Naive B cell (primary cell): ENCODE data around the gene UBE2K. TPM values are rescaled to one million over a fixed set of nuclear protein-coding genes. Genes with fewer than 3 reads are reported as not detected.
"Not testable (repeated sequence)": the region's sequence is repeated elsewhere in the genome, so short reads cannot be mapped to it uniquely, and the experiment has no call there.

Experiments
- ATAC-seq, 2 donors: fragments of 150-1000 bp; cut with Tn5 transposase; 2 replicates each; pipeline ENCODE4 v1.10.0; 2021; ENCODE audit warnings: low read depth in 2 of 2, mild to moderate bottlenecking in 2 of 2, moderate library complexity in 2 of 2
- DNase-seq: peaks from one replicate; pipeline ENCODE4 v3.0.0; 2022
- H3K27ac Mint-ChIP-seq, 6 donors: one replicate each; pipeline ENCODE4 v1.8.0; 2020 to 2022; ENCODE audit warnings: mild to moderate bottlenecking in 6 of 6, mixed read lengths in 6 of 6, moderate library complexity in 5 of 6, inconsistent platforms in 2 of 6
- H3K27me3 Mint-ChIP-seq, 3 donors: one replicate each; pipeline ENCODE4 v1.8.0; 2021 to 2022; ENCODE audit warnings: mixed read lengths in 3 of 3, mild to moderate bottlenecking in 1 of 3
- H3K36me3 Mint-ChIP-seq, 2 donors: one replicate each; pipeline ENCODE4 v1.8.0; 2020 to 2022; ENCODE audit warnings: mixed read lengths in 2 of 2, inconsistent platforms in 1 of 2, mild to moderate bottlenecking in 1 of 2
- H3K4me1 Mint-ChIP-seq, 3 donors: one replicate each; pipeline ENCODE4 v1.8.0; 2020 to 2022; ENCODE audit warnings: mixed read lengths in 3 of 3, inconsistent platforms in 1 of 3, mild to moderate bottlenecking in 1 of 3, moderate library complexity in 1 of 3
- H3K4me3 Mint-ChIP-seq, 8 donors: one replicate each; pipeline ENCODE4 v1.8.0; 2020 to 2022; ENCODE audit warnings: mild to moderate bottlenecking in 8 of 8, mixed read lengths in 8 of 8, moderate library complexity in 8 of 8, inconsistent platforms in 2 of 8
- H3K9me3 Mint-ChIP-seq, 7 donors: one replicate each; pipeline ENCODE4 v1.8.0; 2020 to 2022; ENCODE audit warnings: mixed read lengths in 7 of 7, mild to moderate bottlenecking in 5 of 7, inconsistent platforms in 2 of 7, moderate library complexity in 1 of 7
- polyA plus RNA-seq, 6 donors: library from polyadenylated mRNA; unstranded; fragments of 300-500 nt; fragmentation: Illumina TruSeq; gene quantifications; one replicate each; pipeline ENCODE4 v1.2.3, GENCODE V29; 2021; ENCODE audit warnings: low read depth in 6 of 6

The UBE2K gene
- polyA plus RNA-seq, 6 donors from 2014 or later: 60.0 to 81.2 (median 69.2) TPM

GRCh38 chr4:39664828-39665731, 32.9 kb upstream of the UBE2K start:
- Mint-ChIP-seq H3K27ac (peak overlapping the region in 2 of 6 donors; percentile 10 to 44), H3K9me3 (no peaks in the 10 kb centered on the region), H3K4me3 (no peak overlapping the region), H3K4me1 (peaks cover 0 to 7% (median 0%) of the 10 kb centered on the region in 3 donors), H3K27me3 (no peaks in the 10 kb centered on the region), H3K36me3 (no peaks in the 10 kb centered on the region)
- ATAC-seq (no peak), DNase-seq (no peak)

- H3K27me3 Mint-ChIP-seq: no peaks in the 10 kb centered on the region
- ATAC-seq (no peak), DNase-seq (no peak)
- no peaks in the 10 kb centered on the region for H3K36me3 Mint-ChIP-seq
- H3K4me1 Mint-ChIP-seq: peaks cover 0 to 7% (median 0%) of the 10 kb centered on the region in 3 donors
- no peak overlapping the region for H3K4me3 Mint-ChIP-seq
- peaks cover 0 to 3% (median 0%) of the 10 kb centered on the region in 7 donors for H3K9me3 Mint-ChIP-seq
- H3K27ac Mint-ChIP-seq: peak overlapping the region in 1 of 6 donors; percentile 43
These were observed 30.2 kb upstream of the UBE2K start for GRCh38 chr4:39667706-39668105.

GRCh38 chr4:39668887-39669286, 29.0 kb upstream of the UBE2K start:
- ATAC-seq (no peak), DNase-seq (no peak)
- H3K9me3 Mint-ChIP-seq: peaks cover 0 to 3% (median 0%) of the 10 kb centered on the region in 7 donors
- no peaks in the 10 kb centered on the region for H3K36me3 Mint-ChIP-seq
- H3K27me3 Mint-ChIP-seq: no peaks in the 10 kb centered on the region
- H3K4me3 Mint-ChIP-seq: no peak overlapping the region
- peaks cover 0 to 7% (median 0%) of the 10 kb centered on the region in 3 donors for H3K4me1 Mint-ChIP-seq
- H3K27ac Mint-ChIP-seq: peak overlapping the region in 1 of 6 donors; percentile 44

- ATAC-seq, H3K4me3 Mint-ChIP-seq: not testable (repeated sequence)
These were observed 27.6 kb upstream of the UBE2K start for GRCh38 chr4:39670296-39670695.

GRCh38 chr4:39675681-39676080, 22.3 kb upstream of the UBE2K start:
- DNase-seq, H3K9me3 Mint-ChIP-seq, ATAC-seq, H3K4me3 Mint-ChIP-seq, H3K27ac Mint-ChIP-seq, H3K27me3 Mint-ChIP-seq, H3K36me3 Mint-ChIP-seq: not testable (repeated sequence)
- H3K4me1 Mint-ChIP-seq: peaks cover 3 to 15% (median 12%) of the 10 kb centered on the region in 3 donors

More at GRCh38 chr4:39670296-39670695, 27.6 kb upstream of the UBE2K start:
- not testable (repeated sequence) for H3K27ac Mint-ChIP-seq, DNase-seq, H3K9me3 Mint-ChIP-seq, H3K4me1 Mint-ChIP-seq, H3K36me3 Mint-ChIP-seq, H3K27me3 Mint-ChIP-seq

- not testable (repeated sequence) for ATAC-seq, H3K9me3 Mint-ChIP-seq, H3K27me3 Mint-ChIP-seq, H3K4me3 Mint-ChIP-seq, DNase-seq, H3K36me3 Mint-ChIP-seq
- peaks cover 14 to 34% (median 30%) of the 10 kb centered on the region in 3 donors for H3K4me1 Mint-ChIP-seq
- H3K27ac Mint-ChIP-seq: peak overlapping the region in 3 of 6 donors; percentile 47 to 94 (median 57)
These were observed 16.9 kb upstream of the UBE2K start for GRCh38 chr4:39681003-39681402.

- DNase-seq: no peak
- peaks cover 0 to 1% (median 0%) of the 10 kb centered on the region in 7 donors for H3K9me3 Mint-ChIP-seq
- H3K4me3 Mint-ChIP-seq: peak overlapping the region in 6 of 8 donors; percentile 12 to 84 (median 38)
- ATAC-seq: peak; percentile 90 to 92
- H3K27me3 Mint-ChIP-seq: no peaks in the 10 kb centered on the region
- peak overlapping the region in 4 of 6 donors; percentile 24 to 64 (median 54) for H3K27ac Mint-ChIP-seq
- peaks cover 19 to 34% (median 31%) of the 10 kb centered on the region in 3 donors for H3K4me1 Mint-ChIP-seq
- no peaks in the 10 kb centered on the region for H3K36me3 Mint-ChIP-seq
These were observed 15.8 kb upstream of the UBE2K start for GRCh38 chr4:39682138-39682537.

- Mint-ChIP-seq H3K27me3 (no peaks in the 10 kb centered on the region), H3K4me1 (peaks cover 16 to 23% (median 18%) of the 10 kb centered on the region in 3 donors), H3K36me3 (no peaks in the 10 kb centered on the region), H3K9me3 (no peaks in the 10 kb centered on the region), H3K27ac (no peak overlapping the region), H3K4me3 (no peak overlapping the region)
- DNase-seq: no peak
- ATAC-seq: no peak
These were observed 11.9 kb upstream of the UBE2K start for GRCh38 chr4:39685990-39686389.

- peaks cover 12 to 20% (median 14%) of the 10 kb centered on the region in 3 donors for H3K4me1 Mint-ChIP-seq
- no peak overlapping the region for H3K4me3 Mint-ChIP-seq
- peak overlapping the region in 1 of 6 donors; percentile 47 for H3K27ac Mint-ChIP-seq
- DNase-seq: no peak
- H3K36me3 Mint-ChIP-seq: no peaks in the 10 kb centered on the region
- ATAC-seq: no peak
- no peaks in the 10 kb centered on the region for H3K9me3 Mint-ChIP-seq
- H3K27me3 Mint-ChIP-seq: no peaks in the 10 kb centered on the region
These were observed 10.9 kb upstream of the UBE2K start for GRCh38 chr4:39687014-39687413.

- no peak for ATAC-seq
- H3K4me3 Mint-ChIP-seq: no peak overlapping the region
- no peaks in the 10 kb centered on the region for H3K27me3 Mint-ChIP-seq
- DNase-seq: no peak
- no peak overlapping the region for H3K27ac Mint-ChIP-seq
- H3K9me3 Mint-ChIP-seq: no peaks in the 10 kb centered on the region
- no peaks in the 10 kb centered on the region for H3K36me3 Mint-ChIP-seq
- peaks cover 3 to 6% (median 5%) of the 10 kb centered on the region in 3 donors for H3K4me1 Mint-ChIP-seq
These were observed 8.0 kb upstream of the UBE2K start for GRCh38 chr4:39689970-39690369.

- Mint-ChIP-seq H3K27me3 (no peaks in the 10 kb centered on the region), H3K9me3 (no peaks in the 10 kb centered on the region), H3K36me3 (peaks cover 0 to 8% of the 10 kb centered on the region in 2 donors), H3K27ac (peak overlapping the region; percentile 95 to 99 (median 98)), H3K4me3 (peak overlapping the region; percentile 94 to 100 (median 99)), H3K4me1 (peaks cover 31 to 62% (median 44%) of the 10 kb centered on the region in 3 donors)
- DNase-seq (no peak), ATAC-seq (peak; percentile 19 to 22)
These were observed 581 bp downstream of the UBE2K start for GRCh38 chr4:39698424-39699009.

GRCh38 chr4:39699687-39700409, 1.9 kb downstream of the UBE2K start:
- peak overlapping the region in 5 of 6 donors; percentile 51 to 98 (median 71) for H3K27ac Mint-ChIP-seq
- no peaks in the 10 kb centered on the region for H3K27me3 Mint-ChIP-seq
- peak overlapping the region; percentile 94 to 100 (median 99) for H3K4me3 Mint-ChIP-seq
- H3K9me3 Mint-ChIP-seq: no peaks in the 10 kb centered on the region
- DNase-seq: no peak
- ATAC-seq: no peak
- H3K4me1 Mint-ChIP-seq: peaks cover 31 to 64% (median 44%) of the 10 kb centered on the region in 3 donors
- H3K36me3 Mint-ChIP-seq: peaks cover 0 to 8% of the 10 kb centered on the region in 2 donors

GRCh38 chr4:39700554-39700953, 2.6 kb downstream of the UBE2K start:
- Mint-ChIP-seq H3K9me3 (no peaks in the 10 kb centered on the region), H3K4me1 (peaks cover 31 to 67% (median 42%) of the 10 kb centered on the region in 3 donors), H3K36me3 (peaks cover 0 to 8% of the 10 kb centered on the region in 2 donors), H3K27me3 (no peaks in the 10 kb centered on the region), H3K27ac (peak overlapping the region in 4 of 6 donors; percentile 2 to 98 (median 44)), H3K4me3 (peak overlapping the region in 5 of 8 donors; percentile 99 to 100 (median 99))
- no peak for ATAC-seq
- DNase-seq: no peak
